ENCODE results near the gene PRKRA. TPM values are rescaled to one million over a fixed set of nuclear protein-coding genes. Genes with fewer than 3 reads are reported as not detected.
"Not testable (repeated sequence)": the region's sequence is repeated elsewhere in the genome, so short reads cannot be mapped to it uniquely, and the experiment has no call there.

PRKRA gene
- total RNA-seq, 4 donors from 2014 or later = 91.0 to 125 (median 117) TPM

DNA sequence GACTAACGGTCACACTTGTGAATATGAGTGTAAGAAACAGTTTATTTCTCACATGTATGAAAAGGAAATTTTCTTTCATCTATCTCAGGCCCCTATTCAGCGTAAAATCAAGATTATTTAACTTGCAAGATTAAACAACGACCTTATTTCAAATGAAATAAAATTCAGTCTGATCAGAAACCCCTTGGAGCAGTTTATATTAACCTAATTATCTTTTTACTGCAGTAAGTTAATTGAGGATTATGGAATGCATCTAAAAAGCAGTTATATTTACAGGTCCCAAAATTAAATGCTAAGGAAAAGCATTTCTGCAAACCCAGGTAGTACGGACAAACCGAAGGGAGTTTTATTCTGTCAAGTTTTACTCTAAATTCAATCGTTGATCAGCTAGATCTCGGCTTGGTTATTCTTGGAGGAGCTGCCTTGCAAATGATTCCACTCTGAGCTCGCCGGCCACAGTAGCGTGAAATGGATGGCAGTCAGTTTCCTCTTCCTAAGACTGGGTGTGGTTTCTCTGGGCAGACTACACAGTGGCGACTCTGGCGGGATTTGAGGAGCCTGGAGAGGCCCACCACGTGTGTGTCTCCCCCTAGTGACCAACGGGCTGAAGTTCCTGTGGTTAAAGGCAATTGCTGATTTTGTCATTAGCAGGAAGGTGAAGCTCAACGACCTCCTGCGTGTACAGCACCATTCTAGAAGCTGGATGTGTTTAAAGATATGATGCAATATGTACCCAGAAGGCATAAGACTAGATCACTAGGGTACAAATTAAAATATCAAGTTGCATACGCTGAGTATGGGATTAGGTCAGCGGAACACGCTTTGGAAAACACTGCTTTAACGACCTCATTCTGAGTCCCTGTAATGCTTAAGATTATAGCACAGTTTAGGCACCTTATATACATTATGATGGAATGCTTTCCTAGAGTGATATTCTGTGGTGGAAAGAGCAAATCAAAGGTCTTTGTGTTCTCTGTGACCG is 36.4 kb downstream of the PRKRA start:
- intact Hi-C loops (cut with DNase I; ENCODE audit: low total_unique reads) = loop anchor here (1.0 to 5.0 kb wide), 7 partner anchors 17 to 302 kb away; partner anchors contain the start of genes OSBPL6, PJVK, PRKRA and RBM45
- H3K36me3 ChIP-seq = no peaks in the 10 kb centered on the region
- no peaks in the 10 kb centered on the region for H3K27me3 ChIP-seq
- ATAC-seq (peak; percentile 91 to 92), DNase-seq (peak; percentile 93 to 95)
- TF ChIP-seq, protein P1, sequence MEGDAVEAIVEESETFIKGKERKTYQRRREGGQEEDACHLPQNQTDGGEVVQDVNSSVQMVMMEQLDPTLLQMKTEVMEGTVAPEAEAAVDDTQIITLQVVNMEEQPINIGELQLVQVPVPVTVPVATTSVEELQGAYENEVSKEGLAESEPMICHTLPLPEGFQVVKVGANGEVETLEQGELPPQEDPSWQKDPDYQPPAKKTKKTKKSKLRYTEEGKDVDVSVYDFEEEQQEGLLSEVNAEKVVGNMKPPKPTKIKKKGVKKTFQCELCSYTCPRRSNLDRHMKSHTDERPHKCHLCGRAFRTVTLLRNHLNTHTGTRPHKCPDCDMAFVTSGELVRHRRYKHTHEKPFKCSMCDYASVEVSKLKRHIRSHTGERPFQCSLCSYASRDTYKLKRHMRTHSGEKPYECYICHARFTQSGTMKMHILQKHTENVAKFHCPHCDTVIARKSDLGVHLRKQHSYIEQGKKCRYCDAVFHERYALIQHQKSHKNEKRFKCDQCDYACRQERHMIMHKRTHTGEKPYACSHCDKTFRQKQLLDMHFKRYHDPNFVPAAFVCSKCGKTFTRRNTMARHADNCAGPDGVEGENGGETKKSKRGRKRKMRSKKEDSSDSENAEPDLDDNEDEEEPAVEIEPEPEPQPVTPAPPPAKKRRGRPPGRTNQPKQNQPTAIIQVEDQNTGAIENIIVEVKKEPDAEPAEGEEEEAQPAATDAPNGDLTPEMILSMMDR (IDR thresholded peaks at IDR 0.05 in 4 of 5, conservative IDR thresholded peaks at IDR 0.05 in 1 of 5) = peak; percentile 85 to 93 (median 89)
- TF ChIP-seq POLR2A (IDR thresholded peaks at IDR 0.05) = peak; percentile 31 to 73
- H3K9me3 ChIP-seq = no peaks in the 10 kb centered on the region
- in situ Hi-C loops (cut with MboI; ENCODE audit: low sequenced_read_pairs in 4 of 4) = no loop called here
- H3K4me1 ChIP-seq = peaks cover 8 to 14% of the 10 kb centered on the region in 2 donors
- peak overlapping the region; percentile 62 to 77 (median 68) for H3K4me3 ChIP-seq
- peak overlapping the region; percentile 82 to 88 (median 86) for H3K27ac ChIP-seq

DNA sequence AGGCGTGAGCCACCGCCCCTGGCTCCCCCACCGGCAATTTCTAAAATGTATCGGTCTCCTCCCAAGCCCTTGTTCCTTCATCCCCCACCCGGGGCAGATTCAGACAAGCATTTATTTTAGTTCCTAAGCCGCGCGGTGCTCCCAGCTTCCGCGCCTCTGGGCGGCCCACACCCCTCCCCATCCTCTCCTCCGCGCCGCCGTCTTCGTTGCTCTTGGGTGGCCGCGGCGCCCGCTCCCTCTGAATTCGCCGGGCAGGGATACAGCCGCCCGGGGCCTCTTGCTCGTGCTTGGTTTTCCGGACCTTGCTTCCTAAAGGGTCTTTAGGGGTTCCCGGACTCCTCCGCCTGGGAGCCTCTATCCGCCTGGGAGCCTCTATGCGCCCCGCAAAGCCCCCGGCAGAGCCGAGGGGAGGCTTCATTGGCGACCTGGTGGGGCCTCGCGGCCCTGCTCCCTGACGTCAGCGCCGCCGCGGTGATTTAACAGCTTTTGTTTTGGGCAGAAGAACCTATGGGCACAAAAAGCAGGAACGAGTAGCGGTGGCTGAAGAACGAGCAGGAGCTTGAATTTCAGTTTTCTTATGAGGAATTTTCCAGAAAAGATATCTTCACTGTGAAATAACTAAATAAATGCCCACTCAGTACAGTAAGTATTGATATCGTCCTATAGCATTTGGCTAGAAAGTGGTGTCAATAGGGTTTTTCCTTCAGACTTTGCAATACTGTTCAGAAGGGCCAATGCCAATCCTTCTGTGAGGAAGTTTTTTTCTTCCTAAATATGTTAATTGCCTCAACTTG is 37.3 kb downstream of the PRKRA start:
- H3K36me3 ChIP-seq = no peaks in the 10 kb centered on the region
- intact Hi-C loops (cut with DNase I; ENCODE audit: low total_unique reads) (loop anchor here (1.0 to 5.0 kb wide), 7 partner anchors 16 to 301 kb away; partner anchors contain the start of genes OSBPL6, PJVK, PRKRA and RBM45), in situ Hi-C loops (cut with MboI; ENCODE audit: low sequenced_read_pairs in 4 of 4) (no loop called here)

DNA sequence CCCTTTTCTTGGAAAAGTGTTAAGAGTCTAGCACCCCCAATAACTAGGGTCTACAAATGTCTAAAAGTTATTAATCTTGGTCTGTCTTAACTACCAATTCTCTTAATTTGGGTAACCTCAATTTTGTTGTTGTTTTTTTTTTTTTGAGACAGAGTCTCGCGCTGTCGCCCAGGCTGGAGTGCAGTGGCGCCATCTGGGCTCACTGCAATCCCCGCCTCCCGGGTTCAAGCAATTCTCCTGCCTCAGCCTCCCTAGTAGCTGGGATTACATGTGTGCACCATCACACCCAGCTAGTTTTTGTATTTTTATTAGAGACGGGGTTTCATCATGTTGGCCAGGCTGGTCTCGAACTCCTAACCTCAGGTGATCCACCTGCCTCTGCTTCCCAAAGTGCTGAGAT is 38.5 kb downstream of the PRKRA start:
- H3K36me3 ChIP-seq; DNase-seq; H3K27me3 ChIP-seq; H3K27ac ChIP-seq; ATAC-seq; in situ Hi-C loops (cut with MboI; ENCODE audit: low sequenced_read_pairs in 4 of 4); H3K4me3 ChIP-seq; H3K9me3 ChIP-seq: not testable (repeated sequence)
- intact Hi-C loops (cut with DNase I; ENCODE audit: low total_unique reads) = loop anchor here (5.0 kb wide), 3 partner anchors 115 to 300 kb away; partner anchors contain the start of genes OSBPL6 and RBM45
- peaks cover 8 to 14% of the 10 kb centered on the region in 2 donors for H3K4me1 ChIP-seq

More for the DNA sequence above, 37.3 kb downstream of the PRKRA start:
- peak overlapping the region; percentile 82 to 88 (median 86) for H3K27ac ChIP-seq
- ATAC-seq (peak; percentile 40 to 52), DNase-seq (peak; percentile 31 to 49)
- H3K4me1 ChIP-seq = peaks cover 8 to 14% of the 10 kb centered on the region in 2 donors
- no peaks in the 10 kb centered on the region for H3K9me3 ChIP-seq
- H3K27me3 ChIP-seq = no peaks in the 10 kb centered on the region
- TF ChIP-seq, protein P1 (IDR thresholded peaks at IDR 0.05 in 4 of 5, conservative IDR thresholded peaks at IDR 0.05 in 1 of 5) = peak; percentile 12 to 24 (median 17)
- peak; percentile 30 to 55 for TF ChIP-seq POLR2A (IDR thresholded peaks at IDR 0.05)
- H3K4me3 ChIP-seq = peak overlapping the region; percentile 62 to 77 (median 68)

- in situ Hi-C loops (cut with MboI; ENCODE audit: low sequenced_read_pairs in 4 of 4) = no loop called here
- TF ChIP-seq, protein P1 (IDR thresholded peaks at IDR 0.05 in 4 of 5, conservative IDR thresholded peaks at IDR 0.05 in 1 of 5) = no peak
- TF ChIP-seq POLR2A (IDR thresholded peaks at IDR 0.05) = no peak
- Histone ChIP-seq H3K4me3 (no peak overlapping the region), H3K27ac (no peak overlapping the region), H3K27me3 (no peaks in the 10 kb centered on the region), H3K9me3 (no peaks in the 10 kb centered on the region), H3K36me3 (no peaks in the 10 kb centered on the region), H3K4me1 (peaks cover 8 to 14% of the 10 kb centered on the region in 2 donors)
- ATAC-seq (no peak), DNase-seq (no peak)
- intact Hi-C loops (cut with DNase I; ENCODE audit: low total_unique reads) = loop anchor here (5.0 kb wide), 3 partner anchors 115 to 300 kb away; partner anchors contain the start of genes OSBPL6 and RBM45
Measured at GRCh38 chr2:178412047-178412446, 38.9 kb downstream of the PRKRA start.
